HG03342 (cell line): ENCODE results near the gene PAH.

Experiments used
- ATAC-seq: cut with Tn5 transposase; IDR thresholded peaks from one replicate; pipeline ENCODE4 v1.9.1; 2021; ENCODE audit warnings: mild to moderate bottlenecking, moderate library complexity; ENCODE audit not compliant: unreplicated experiment

PAH gene

GRCh38 chr12:102902093-102902492 is 15.0 kb downstream of the PAH start:
- no peak for ATAC-seq

GRCh38 chr12:102900389-102900788 is 16.7 kb downstream of the PAH start:
- no peak for ATAC-seq

- no peak for ATAC-seq
These were observed 21.0 kb downstream of the PAH start for GRCh38 chr12:102896067-102896466.

GRCh38 chr12:102891756-102892155 is 25.3 kb downstream of the PAH start:
- no peak for ATAC-seq

- ATAC-seq = no peak
These were observed 28.5 kb downstream of the PAH start for GRCh38 chr12:102888511-102888910.

GRCh38 chr12:102885043-102885932 is 31.8 kb downstream of the PAH start:
- ATAC-seq = no peak

GRCh38 chr12:102883204-102883799 is 33.7 kb downstream of the PAH start:
- ATAC-seq = peak; percentile 47

- no peak for ATAC-seq
These were observed 36.3 kb downstream of the PAH start for GRCh38 chr12:102880783-102881182.

GRCh38 chr12:102879144-102879763 is 37.8 kb downstream of the PAH start:
- ATAC-seq = peak; percentile 74

- no peak for ATAC-seq
These were observed 40.2 kb downstream of the PAH start for GRCh38 chr12:102876883-102877282.

GRCh38 chr12:102874819-102875218 is 42.2 kb downstream of the PAH start:
- ATAC-seq = no peak

- ATAC-seq = no peak
These were observed 44.0 kb downstream of the PAH start for GRCh38 chr12:102873077-102873476.

- ATAC-seq = no peak
These were observed 46.0 kb downstream of the PAH start for GRCh38 chr12:102871014-102871413.

- ATAC-seq = no peak
These were observed 47.5 kb downstream of the PAH start for GRCh38 chr12:102869571-102869970.

GRCh38 chr12:102865821-102866615 is 51.0 kb downstream of the PAH start:
- no peak for ATAC-seq

GRCh38 chr12:102862486-102862885 is 54.6 kb downstream of the PAH start:
- ATAC-seq = no peak

- no peak for ATAC-seq
These were observed 65.8 kb downstream of the PAH start for GRCh38 chr12:102851246-102851645.

GRCh38 chr12:102849722-102850447 is 67.2 kb downstream of the PAH start:
- ATAC-seq = no peak

GRCh38 chr12:102848832-102849231 is 68.2 kb downstream of the PAH start:
- no peak for ATAC-seq

GRCh38 chr12:102847131-102847530 is 69.9 kb downstream of the PAH start:
- no peak for ATAC-seq
